ENCODE results near the gene PRR33.

PRR33 gene

GRCh38 chr11:1916132-1916985 is 24.7 kb upstream of the PRR33 start:
- no peak for DNase-seq

GRCh38 chr11:1915795-1916131 is 24.1 kb upstream of the PRR33 start:
- DNase-seq = no peak

DNA sequence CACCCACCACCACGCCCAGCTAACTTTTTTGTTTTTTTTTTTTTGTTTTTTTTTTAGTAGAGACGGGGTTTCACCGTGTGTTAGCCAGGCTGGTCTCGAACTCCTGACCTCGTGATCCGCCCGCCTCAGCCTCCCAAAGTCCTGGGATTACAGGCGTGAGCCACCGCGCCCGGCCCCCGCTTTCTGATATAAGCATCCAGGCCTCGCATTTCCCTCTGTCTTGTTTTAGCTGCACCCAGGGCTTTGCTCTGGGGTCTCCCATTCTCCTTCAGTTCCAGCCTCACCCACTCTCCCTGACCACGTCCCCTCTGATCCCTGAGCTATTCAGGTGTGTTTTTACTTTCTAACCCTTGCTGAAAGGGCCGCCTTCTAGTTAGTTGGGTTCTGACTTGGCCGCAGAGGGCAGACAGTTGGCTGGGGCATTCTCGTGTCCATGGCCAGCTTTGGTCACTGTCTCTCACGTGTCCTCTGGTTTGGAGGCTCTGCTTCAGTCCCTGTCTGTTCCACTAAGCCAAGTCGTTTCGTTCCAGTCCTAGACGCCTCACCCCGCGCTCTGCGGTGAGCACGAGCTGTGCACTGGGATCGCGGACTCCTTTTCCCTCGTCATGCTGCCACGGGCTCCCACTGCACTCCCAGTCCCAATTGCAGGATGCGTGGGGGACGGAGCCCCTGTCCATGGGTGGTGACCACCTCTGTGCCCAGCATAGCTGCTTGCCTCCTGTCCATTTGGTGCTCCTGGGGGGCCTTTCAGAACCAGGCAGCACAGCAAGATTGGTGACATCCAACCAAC is 21.8 kb upstream of the PRR33 start:
- DNase-seq = no peak

DNA sequence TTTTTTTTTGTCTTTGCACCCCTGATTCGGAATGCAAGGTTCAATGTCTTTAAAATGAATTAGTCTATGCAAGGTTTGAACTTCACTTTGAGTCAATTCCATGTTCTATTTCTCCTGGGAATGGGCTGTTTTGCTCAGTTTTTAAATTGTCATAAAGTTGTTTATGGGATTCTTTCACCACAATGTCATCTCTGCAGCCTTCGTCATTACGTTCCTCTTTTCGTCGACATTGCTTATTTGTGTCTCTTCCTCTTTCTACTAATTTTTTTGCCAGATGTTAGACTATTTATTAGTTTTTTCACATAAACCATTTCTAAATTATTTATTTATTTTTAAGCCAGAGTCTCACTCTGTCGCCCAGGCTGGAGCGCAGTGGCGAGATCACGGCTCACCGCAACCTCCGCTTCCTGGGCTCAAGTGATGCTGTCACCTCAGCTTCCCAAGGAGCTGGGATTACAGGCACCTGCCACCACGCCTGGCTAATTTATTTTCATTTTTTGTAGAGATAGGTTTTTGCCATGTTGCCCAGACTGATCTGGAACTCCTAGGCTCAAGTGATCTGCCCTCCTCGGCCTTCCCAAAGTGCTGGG is 20.7 kb upstream of the PRR33 start:
- DNase-seq = no peak

GRCh38 chr11:1909524-1909923 is 17.8 kb upstream of the PRR33 start:
- DNase-seq = no peak

DNA sequence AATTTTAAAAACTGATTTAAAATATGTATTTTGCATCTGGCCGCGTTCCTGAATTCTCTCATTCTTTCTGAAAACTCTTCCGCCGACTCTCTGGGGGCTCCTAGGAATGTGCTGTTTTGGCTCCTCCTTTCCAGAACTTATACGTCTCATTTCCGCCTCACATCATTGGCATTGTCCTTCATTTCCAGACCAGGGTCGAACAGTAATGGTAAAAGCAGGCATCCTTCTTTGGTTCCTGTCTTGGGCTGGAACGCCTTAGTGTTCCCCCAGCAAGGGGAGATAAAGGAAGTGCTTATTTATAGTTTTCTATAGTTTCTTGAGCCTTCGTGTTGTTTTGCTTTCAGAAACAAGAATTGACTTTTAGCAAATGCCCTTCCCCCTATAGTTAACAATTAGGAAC is 16.9 kb upstream of the PRR33 start:
- peak; percentile 78 for DNase-seq

DNA sequence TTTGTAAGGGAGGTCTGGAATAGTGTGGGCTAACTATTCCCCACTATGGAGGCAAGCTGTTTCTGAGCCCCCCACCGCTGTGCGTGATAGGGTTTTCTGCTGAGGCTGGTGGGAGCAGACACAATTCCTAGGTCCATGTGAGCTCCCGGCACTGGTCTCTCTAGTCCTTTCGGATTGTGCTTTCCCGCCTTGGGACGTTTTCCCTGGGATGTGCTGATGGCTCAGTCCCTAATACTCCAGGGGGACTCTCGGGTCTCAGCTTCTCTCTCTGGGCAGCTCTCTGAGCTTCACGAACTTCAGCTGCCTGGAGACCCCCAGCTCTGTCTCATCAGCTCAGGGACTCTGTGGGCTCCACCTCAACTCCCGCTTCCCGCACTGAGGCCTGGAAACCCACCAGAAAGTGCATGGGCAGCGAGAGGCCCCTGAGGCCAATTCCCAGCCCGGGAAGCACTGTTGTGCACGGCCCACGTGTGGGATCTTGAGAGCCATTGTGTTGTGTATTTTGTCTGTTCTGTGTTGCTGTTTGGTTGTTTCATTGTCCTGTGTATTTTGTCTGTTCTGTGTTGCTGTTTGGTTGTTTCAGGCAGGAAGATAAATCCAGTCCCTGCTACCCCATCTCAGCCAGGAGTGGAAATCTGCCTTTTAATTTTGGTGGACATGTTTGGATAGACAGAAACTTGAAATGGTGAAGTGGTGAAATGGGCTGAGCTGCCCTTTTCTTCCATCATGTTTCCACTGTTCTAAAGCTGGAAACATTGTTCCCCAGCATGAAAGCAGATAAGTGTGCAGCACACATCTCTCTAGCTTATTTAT is 15.1 kb upstream of the PRR33 start:
- DNase-seq = no peak

- DNase-seq = no peak
Observed at GRCh38 chr11:1906181-1906580, 14.5 kb upstream of the PRR33 start.

- no peak for DNase-seq
Observed at GRCh38 chr11:1899686-1900085, 8.0 kb upstream of the PRR33 start.

GRCh38 chr11:1899090-1899489 is 7.4 kb upstream of the PRR33 start:
- DNase-seq = no peak

GRCh38 chr11:1896923-1897322 is 5.2 kb upstream of the PRR33 start:
- no peak for DNase-seq

DNA sequence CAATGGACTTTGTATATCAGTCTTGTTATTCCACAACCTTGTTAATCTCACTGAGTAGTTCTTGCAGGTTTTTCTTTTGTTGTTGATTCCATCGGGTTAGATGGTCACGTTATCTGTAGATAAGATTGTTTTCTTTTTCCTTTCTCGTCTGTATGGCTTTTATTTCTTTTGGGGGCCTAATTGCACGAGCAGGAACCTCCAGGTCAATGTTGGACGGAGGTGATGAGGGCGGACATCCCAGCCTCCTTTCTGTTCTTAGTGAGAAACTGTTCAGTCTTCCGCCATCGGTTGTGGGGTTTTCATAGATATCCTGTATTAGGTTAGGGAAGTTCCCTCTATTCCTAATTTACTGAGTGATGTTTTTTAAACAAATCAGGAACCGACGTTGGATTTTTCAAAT is 4.8 kb upstream of the PRR33 start:
- no peak for DNase-seq

DNA sequence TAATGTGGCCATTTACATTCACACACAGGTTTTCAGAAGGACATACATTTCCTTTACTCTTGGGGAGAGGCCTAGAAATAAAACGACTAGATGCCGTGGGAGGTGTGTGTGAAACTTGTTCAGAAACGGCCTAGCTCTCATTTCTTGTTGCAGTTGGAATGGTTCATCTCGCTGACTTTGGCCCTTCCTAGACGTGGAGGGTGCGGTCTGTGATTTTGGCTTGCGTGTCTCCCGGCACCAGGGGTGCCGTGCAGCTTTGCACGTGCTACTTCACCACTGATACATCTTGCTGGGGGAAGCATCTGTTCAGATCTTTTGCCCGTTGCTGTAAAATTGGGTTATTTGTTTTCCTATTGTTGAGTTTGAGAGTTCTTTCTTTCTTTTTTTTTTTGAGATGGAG is 3.1 kb upstream of the PRR33 start:
- DNase-seq = no peak

DNA sequence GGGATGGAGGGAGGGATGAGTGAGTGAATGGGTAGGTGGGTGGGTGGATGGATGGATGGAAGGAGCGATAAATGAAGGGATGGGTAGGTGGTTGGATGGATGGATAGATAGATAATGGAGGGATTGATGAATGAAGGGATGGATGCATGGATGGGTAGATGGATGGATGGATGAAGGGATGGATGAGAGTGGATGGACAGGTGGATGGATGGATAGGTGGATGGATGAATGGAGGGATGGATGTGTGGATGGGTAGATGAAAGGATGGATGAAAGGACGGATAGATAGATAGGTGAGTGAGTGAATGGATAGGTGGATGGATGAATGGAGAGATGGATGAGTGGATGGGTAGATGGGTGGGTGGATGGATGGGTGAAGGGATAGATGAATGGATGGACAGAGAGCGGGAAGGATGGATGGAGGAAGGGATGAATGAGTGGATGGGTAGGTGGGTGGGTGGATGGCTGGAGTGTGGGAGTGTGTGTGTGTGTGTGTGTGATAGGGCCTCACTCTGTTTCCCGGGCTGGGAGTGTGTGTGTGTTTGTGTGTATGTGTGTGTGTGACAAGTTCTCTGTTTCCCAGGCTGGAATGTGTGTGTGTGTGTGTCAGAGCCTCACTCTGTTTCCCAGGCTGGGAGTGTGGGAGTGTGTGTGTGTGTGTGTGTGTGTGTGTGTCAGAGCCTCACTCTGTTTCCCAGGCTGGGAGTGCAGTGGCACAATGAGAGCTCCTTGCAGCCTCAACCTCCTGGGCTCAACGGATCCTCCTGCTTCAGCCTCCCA is 2.1 kb upstream of the PRR33 start:
- DNase-seq = no peak

GRCh38 chr11:1892558-1892957 is 863 bp upstream of the PRR33 start:
- DNase-seq = no peak

GRCh38 chr11:1892116-1892515 is 421 bp upstream of the PRR33 start:
- no peak for DNase-seq

DNA sequence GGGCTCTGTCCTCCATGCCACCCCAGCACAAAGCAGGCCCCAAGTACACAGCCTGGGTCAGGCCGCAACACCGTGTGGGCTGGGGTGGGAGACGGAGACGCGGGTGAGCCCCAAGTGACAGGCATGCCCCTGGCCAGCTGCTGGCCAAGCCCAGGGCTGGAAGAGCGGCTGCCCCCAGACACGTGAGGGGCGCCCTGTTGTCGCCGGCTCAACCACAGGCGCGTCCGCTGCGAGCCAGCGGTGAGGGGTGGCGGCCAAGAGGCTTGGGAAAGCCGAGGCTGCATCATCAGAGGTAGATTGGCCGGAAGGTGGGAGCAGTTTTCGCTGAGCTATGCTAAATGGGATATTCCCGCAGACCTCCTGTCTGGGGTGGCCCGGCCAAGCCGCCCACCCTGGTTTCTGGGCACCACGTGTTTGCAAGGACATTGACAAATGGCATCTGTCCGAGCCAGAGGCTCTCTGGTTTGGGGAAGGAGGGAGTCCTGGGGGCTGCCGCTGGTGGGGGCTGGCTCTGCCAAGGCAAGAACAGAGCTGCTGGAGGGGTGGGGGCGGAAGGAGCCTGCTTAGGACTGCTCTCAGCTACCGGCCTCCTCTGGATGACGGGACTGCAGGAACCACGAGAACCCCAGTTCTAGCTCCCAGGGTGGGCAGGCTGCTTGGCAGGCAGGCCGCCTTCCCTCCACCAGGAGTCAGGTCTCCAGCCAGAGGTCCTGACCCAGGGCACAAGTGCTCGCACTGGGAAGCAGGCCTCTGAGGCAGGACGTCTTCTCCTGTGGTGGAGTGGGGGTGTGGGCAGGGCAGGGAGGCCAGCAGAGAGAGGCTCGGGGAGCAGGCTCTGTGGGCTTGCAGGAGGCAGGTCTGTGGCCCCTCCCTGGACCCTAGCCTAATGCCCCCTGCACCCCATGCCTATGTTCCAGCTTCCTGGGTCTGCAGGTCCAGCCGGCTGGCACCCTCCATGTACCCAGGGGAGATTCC is 552 bp downstream of the PRR33 start:
- DNase-seq = no peak

DNA sequence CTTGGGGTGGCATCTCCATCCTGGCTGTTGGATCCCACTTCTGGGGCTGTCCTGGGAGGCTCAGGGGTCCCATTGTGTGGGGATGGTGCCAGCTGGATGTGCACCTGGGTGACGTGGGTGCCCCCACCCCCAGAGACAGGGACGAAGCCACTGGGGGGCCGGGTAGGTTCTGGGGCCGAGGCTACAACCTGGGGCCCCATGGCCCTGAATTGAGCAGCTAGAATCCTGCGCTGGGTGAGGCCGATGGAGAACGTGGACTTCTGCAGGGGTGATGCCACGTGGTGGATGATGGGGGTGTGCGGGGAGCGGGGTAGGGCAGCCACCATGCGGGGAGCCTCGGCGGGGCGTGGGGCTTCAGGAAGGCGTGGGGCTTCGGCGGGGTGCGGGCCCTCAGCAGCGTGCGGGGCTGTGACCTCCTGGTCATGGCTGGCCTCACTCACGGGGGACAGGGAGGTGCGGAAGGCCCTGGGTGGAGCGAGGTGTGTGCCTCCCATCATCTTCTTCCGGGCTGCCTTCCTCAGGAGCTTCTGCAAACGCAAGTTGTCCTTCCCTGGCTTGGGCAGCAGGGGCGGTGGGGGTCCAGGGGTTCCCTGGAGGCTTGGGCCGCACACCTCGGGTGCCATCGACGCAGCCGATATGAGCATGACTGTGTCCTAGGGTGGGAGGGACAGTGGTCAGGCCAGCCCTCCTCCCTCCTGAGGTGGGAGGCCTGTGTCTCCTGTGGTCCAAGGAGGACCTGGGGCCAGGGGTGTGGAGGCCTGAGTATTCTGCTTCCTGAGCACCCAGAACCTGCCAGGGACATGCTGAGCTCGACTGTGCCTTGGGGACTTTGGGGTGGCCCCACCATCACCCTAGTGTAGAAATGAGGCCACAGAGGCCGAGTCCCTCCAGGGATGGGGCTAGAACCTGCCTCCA is 1.5 kb downstream of the PRR33 start:
- no peak for DNase-seq

DNA sequence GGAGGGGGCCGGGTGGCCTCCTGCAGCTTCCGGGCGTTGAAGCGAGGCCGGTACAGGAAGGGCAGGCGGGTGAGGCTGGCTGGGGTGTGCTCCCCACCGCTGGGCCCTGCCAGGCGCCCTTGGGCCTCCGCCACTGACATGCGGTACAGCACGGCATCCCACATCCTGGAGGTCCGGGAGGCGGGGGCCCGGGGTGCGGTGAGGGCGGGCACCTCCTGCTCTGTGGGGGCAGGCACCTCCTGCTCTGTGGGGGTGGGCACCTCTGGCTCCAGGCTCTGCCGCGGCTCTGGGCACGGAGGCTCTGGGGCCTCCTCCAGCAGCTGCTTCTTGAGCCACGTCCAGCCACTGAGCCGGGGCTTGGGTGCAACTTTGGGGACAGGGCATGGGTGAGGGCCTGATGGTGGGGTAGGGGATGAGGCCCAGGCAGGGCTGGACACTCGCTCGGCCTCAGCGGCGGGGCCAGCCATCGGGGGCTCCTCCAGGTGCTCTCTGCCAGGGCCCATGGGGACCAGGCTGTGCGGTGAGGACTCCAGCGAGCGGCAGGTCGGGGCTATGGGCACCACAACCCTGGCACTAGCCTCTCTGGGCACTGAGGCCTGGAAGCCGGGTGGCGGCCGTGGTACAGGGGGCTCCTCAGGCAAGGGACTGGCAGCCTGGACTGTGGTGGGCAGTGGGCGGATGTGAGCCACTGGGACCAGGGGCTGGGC is 2.3 kb downstream of the PRR33 start:
- no peak for DNase-seq

Measured in eye (tissue), 1 donor.